Neural progenitor cell (in vitro differentiated cells): ENCODE measurements around the gene RAMP1. TPM values are rescaled to one million over a fixed set of nuclear protein-coding genes. Genes with fewer than 3 reads are reported as not detected.

ENCODE experiments used
- DNase-seq: peaks from one replicate; pipeline ENCODE4 v3.0.0-alpha.2; 2016; ENCODE audit warnings: low spot score
- H2AFZ ChIP-seq: fragments of 200-600 bp; sonication (generic); replicated peaks from 2 replicates; pipeline ENCODE4 v1.6.1; 2016; ENCODE audit warnings: antibody characterized with exemption
- H3F3A ChIP-seq: fragments of 200-600 bp; sonication (generic); 2 replicates; pipeline ENCODE4 v1.6.1; 2016; ENCODE audit warnings: antibody characterized with exemption, low read depth
- H3K27ac ChIP-seq: fragments of 200-600 bp; sonication (generic); 2 replicates; pipeline ENCODE4 v1.5.1; 2016; ENCODE audit warnings: mild to moderate bottlenecking
- H3K27me3 ChIP-seq: fragments of 200-600 bp; sonication (generic); 2 replicates; pipeline ENCODE4 v1.6.1; 2016; ENCODE audit warnings: mild to moderate bottlenecking, moderate library complexity
- H3K36me3 ChIP-seq: fragments of 200-600 bp; sonication (generic); 2 replicates; pipeline ENCODE4 v1.5.1; 2016
- H3K4me1 ChIP-seq: fragments of 200-600 bp; sonication (generic); 2 replicates; pipeline ENCODE4 v1.6.1; 2016; ENCODE audit warnings: mixed run types
- H3K4me2 ChIP-seq: fragments of 200-600 bp; sonication (generic); 2 replicates; pipeline ENCODE4 v1.6.1; 2016
- H3K4me3 ChIP-seq: fragments of 200-600 bp; sonication (generic); 2 replicates; pipeline ENCODE4 v1.5.1; 2016
- H3K79me2 ChIP-seq: fragments of 200-600 bp; sonication (generic); 2 replicates; pipeline ENCODE4 v1.6.1; 2016; ENCODE audit warnings: low read depth
- H3K9ac ChIP-seq: fragments of 200-600 bp; sonication (generic); 2 replicates; pipeline ENCODE4 v1.6.1; 2016
- H3K9me3 ChIP-seq: fragments of 200-600 bp; sonication (generic); 2 replicates; pipeline ENCODE4 v1.5.1; 2016; ENCODE audit warnings: low read depth
- H4K20me1 ChIP-seq: fragments of 200-600 bp; sonication (generic); 2 replicates; pipeline ENCODE4 v1.6.1; 2016; ENCODE audit warnings: low read depth
- H3K27ac Mint-ChIP-seq: 3 replicates; pipeline ENCODE4 v1.8.0; 2021; ENCODE audit warnings: mixed read lengths
- H3K27me3 Mint-ChIP-seq: 2 replicates; pipeline ENCODE4 v1.8.0; 2022; ENCODE audit warnings: low read depth, mild to moderate bottlenecking, inconsistent platforms, moderate library complexity, mixed read lengths; ENCODE audit not compliant: insufficient read depth
- H3K36me3 Mint-ChIP-seq: 3 replicates; pipeline ENCODE4 v1.8.0; 2021; ENCODE audit warnings: mixed read lengths
- H3K4me1 Mint-ChIP-seq: 3 replicates; pipeline ENCODE4 v1.8.0; 2021; ENCODE audit warnings: mixed read lengths
- H3K4me3 Mint-ChIP-seq: 3 replicates; pipeline ENCODE4 v1.8.0; 2021; ENCODE audit warnings: mild to moderate bottlenecking, moderate library complexity, mixed read lengths
- H3K9me3 Mint-ChIP-seq: 3 replicates; pipeline ENCODE4 v1.8.0; 2020; ENCODE audit warnings: mixed read lengths
- EZH2 ChIP-seq: fragments of 200-600 bp; sonication (generic); IDR thresholded peaks from 2 replicates; pipeline ENCODE4 v1.6.1; 2017; ENCODE audit warnings: antibody characterized with exemption, mild to moderate bottlenecking, moderate library complexity
- EZH2phosphoT487 ChIP-seq: fragments of 200-600 bp; sonication (generic); IDR thresholded peaks from 2 replicates; pipeline ENCODE4 v1.6.1; 2017; ENCODE audit warnings: antibody characterized with exemption
- total RNA-seq: library from RNA; depleted of rRNA; stranded (reverse); fragments of >200 nt; gene quantifications from 2 replicates; pipeline ENCODE4 v1.2.3, GENCODE V29; 2015; ENCODE audit warnings: low replicate concordance
- TF ChIP-seq, protein P1 (sequence below): fragments of 200-600 bp; sonication (generic); IDR thresholded peaks from 2 replicates; pipeline ENCODE4 v1.5.1; 2017; ENCODE audit warnings: antibody characterized with exemption, mild to moderate bottlenecking

RAMP1 gene
- total RNA-seq, 1 donor from 2014 or later = not detected

DNA sequence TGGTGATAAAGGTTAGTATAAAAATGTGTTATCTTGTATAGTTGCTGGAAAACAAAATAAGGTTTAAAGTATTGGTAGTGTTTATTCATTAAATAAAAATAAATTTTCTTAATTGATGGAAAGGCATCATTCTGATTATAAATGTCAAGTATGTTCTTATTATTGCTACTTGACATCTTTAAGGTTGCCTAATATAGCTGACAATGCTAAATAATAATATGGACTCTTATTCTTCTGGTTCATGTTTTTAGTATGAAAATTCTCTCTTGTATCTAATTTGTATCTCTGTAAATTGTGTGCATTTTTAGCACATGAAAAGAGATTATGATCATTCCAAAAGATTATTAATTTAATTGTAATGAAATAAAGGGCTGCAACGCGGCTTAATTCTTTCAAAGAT lies 35.9 kb upstream of the RAMP1 start:
- peaks cover 9% of the 10 kb centered on the region for H3K4me1 Mint-ChIP-seq
- H3K9me3 Mint-ChIP-seq = no peaks in the 10 kb centered on the region
- H3K4me3 Mint-ChIP-seq = no peak overlapping the region
- Histone ChIP-seq H3K9me3 (no peaks in the 10 kb centered on the region), H2AFZ (no peak overlapping the region), H4K20me1 (no peaks in the 10 kb centered on the region), H3K79me2 (no peaks in the 10 kb centered on the region), H3K4me1 (no peaks in the 10 kb centered on the region), H3K9ac (no peak overlapping the region), H3K4me3 (no peak overlapping the region), H3K27ac (no peak overlapping the region), H3F3A (no peaks in the 10 kb centered on the region), H3K36me3 (no peaks in the 10 kb centered on the region), H3K4me2 (no peak overlapping the region), H3K27me3 (peaks cover 36% of the 10 kb centered on the region)
- no peaks in the 10 kb centered on the region for H3K27me3 Mint-ChIP-seq
- no peak for TF ChIP-seq EZH2phosphoT487
- TF ChIP-seq, protein P1, sequence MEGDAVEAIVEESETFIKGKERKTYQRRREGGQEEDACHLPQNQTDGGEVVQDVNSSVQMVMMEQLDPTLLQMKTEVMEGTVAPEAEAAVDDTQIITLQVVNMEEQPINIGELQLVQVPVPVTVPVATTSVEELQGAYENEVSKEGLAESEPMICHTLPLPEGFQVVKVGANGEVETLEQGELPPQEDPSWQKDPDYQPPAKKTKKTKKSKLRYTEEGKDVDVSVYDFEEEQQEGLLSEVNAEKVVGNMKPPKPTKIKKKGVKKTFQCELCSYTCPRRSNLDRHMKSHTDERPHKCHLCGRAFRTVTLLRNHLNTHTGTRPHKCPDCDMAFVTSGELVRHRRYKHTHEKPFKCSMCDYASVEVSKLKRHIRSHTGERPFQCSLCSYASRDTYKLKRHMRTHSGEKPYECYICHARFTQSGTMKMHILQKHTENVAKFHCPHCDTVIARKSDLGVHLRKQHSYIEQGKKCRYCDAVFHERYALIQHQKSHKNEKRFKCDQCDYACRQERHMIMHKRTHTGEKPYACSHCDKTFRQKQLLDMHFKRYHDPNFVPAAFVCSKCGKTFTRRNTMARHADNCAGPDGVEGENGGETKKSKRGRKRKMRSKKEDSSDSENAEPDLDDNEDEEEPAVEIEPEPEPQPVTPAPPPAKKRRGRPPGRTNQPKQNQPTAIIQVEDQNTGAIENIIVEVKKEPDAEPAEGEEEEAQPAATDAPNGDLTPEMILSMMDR = no peak
- TF ChIP-seq EZH2 = no peak
- H3K27ac Mint-ChIP-seq = no peak overlapping the region
- no peak for DNase-seq
- H3K36me3 Mint-ChIP-seq = no peaks in the 10 kb centered on the region

DNA sequence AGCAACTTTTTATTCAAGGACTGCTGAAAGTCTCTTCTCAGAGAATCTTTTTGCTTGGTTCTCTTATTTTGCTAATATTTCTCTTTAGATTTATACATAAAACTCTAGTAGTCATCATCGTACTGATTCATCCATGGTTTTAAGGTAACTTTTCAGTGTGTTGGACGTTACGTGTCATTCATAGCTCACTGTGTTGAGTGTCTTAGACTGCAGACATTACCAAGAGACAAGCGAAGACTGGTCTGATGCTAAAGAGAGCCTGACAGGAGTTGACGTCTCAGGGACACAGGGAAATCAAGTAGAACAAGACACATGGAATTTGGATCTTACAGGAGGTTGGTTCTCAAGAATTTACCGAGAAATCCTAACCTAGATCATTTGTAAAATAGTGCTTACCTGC lies 35.3 kb upstream of the RAMP1 start:
- H3K4me3 Mint-ChIP-seq = no peak overlapping the region
- H3K79me2 ChIP-seq = no peaks in the 10 kb centered on the region
- H3K36me3 Mint-ChIP-seq = no peaks in the 10 kb centered on the region
- no peak overlapping the region for H2AFZ ChIP-seq
- H3K9ac ChIP-seq = no peak overlapping the region
- peaks cover 30% of the 10 kb centered on the region for H3K27me3 ChIP-seq
- H3K4me3 ChIP-seq = no peak overlapping the region
- no peaks in the 10 kb centered on the region for H3K9me3 ChIP-seq
- H4K20me1 ChIP-seq = no peaks in the 10 kb centered on the region
- H3K4me2 ChIP-seq = no peak overlapping the region
- TF ChIP-seq EZH2phosphoT487 (no peak), EZH2 (no peak)
- TF ChIP-seq, protein P1 = no peak
- H3K27ac ChIP-seq = no peak overlapping the region
- no peaks in the 10 kb centered on the region for H3F3A ChIP-seq
- H3K4me1 ChIP-seq = no peaks in the 10 kb centered on the region
- H3K4me1 Mint-ChIP-seq = peaks cover 9% of the 10 kb centered on the region
- H3K9me3 Mint-ChIP-seq = no peaks in the 10 kb centered on the region
- H3K27ac Mint-ChIP-seq = no peak overlapping the region
- no peaks in the 10 kb centered on the region for H3K36me3 ChIP-seq
- no peak for DNase-seq
- no peaks in the 10 kb centered on the region for H3K27me3 Mint-ChIP-seq

DNA sequence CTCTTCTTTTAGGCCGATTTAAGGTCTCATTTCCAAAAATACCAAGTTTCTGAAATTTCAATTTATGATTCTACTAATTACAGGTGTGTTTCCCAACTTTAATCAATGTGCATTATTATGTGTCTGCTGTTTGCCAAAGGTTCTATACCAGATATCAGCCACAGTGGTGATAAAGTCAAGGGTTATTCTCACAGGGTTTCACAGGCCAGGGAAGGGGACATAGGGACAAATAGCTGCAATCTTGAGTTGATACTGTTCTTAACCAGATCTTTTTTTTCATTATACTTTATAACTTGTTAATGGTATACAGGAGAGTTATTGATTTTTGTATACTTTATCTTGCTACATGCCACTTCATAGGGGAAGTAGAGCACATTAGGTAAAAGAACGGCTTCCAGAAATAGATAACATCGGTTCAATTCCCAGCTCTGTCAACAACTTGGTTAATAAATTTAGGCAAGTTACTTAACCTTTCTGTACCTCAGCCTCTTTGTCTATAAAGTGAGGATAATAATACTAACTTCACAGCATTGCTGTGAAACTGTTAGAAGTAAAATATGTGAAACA lies 31.9 kb upstream of the RAMP1 start:
- no peak for DNase-seq
- H3K9ac ChIP-seq = no peak overlapping the region
- H3K27ac ChIP-seq = no peak overlapping the region
- TF ChIP-seq EZH2 (no peak), EZH2phosphoT487 (no peak)
- TF ChIP-seq, protein P1 = no peak
- H3K4me3 ChIP-seq = no peak overlapping the region
- no peaks in the 10 kb centered on the region for H3K9me3 ChIP-seq
- no peaks in the 10 kb centered on the region for H3K4me1 ChIP-seq
- no peaks in the 10 kb centered on the region for H3K9me3 Mint-ChIP-seq
- H2AFZ ChIP-seq = no peak overlapping the region
- no peaks in the 10 kb centered on the region for H3K36me3 ChIP-seq
- no peaks in the 10 kb centered on the region for H3F3A ChIP-seq
- no peak overlapping the region for H3K4me2 ChIP-seq
- H4K20me1 ChIP-seq = no peaks in the 10 kb centered on the region
- H3K4me1 Mint-ChIP-seq = peaks cover 9% of the 10 kb centered on the region
- H3K79me2 ChIP-seq = no peaks in the 10 kb centered on the region
- H3K27ac Mint-ChIP-seq = no peak overlapping the region
- no peaks in the 10 kb centered on the region for H3K27me3 Mint-ChIP-seq
- peaks cover 14% of the 10 kb centered on the region for H3K27me3 ChIP-seq
- H3K4me3 Mint-ChIP-seq = no peak overlapping the region
- no peaks in the 10 kb centered on the region for H3K36me3 Mint-ChIP-seq
